Upper lobe of left lung (tissue), 6 donors: Measurements from ENCODE around the gene ARHGEF2. TPM values are rescaled to one million over a fixed set of nuclear protein-coding genes. Genes with fewer than 3 reads are reported as not detected.

ENCODE experiments used
- ATAC-seq, 2 donors: fragments of 200-7000 bp; cut with Tn5 transposase; one replicate each; pipeline ENCODE4 v1.9.1; 2022; ENCODE audit warnings: mild to moderate bottlenecking in 2 of 2, moderate library complexity in 2 of 2; ENCODE audit not compliant: low FRiP score in 2 of 2
- DNase-seq, 2 donors: peaks; one replicate each; pipeline ENCODE4 v3.0.0-alpha.2; 2019 to 2020
- H3K27ac ChIP-seq, 4 donors: fragments of 200-600 bp; sonication (generic); one replicate each; pipeline ENCODE4 v1.5.1; 2016 to 2019
- H3K27me3 ChIP-seq, 4 donors: fragments of 200-600 bp; sonication (generic); one replicate each; pipeline ENCODE4 v1.5.1; 2017 to 2019
- H3K36me3 ChIP-seq, 4 donors: fragments of 200-600 bp; sonication (generic); one replicate each; pipeline ENCODE4 v1.5.1; 2016 to 2019
- H3K4me1 ChIP-seq, 4 donors: fragments of 200-600 bp; sonication (generic); one replicate each; pipeline ENCODE4 v1.5.1; 2018 to 2019
- H3K4me3 ChIP-seq, 4 donors: fragments of 200-600 bp; sonication (generic); one replicate each; pipeline ENCODE4 v1.5.1; 2017 to 2019; ENCODE audit warnings: mild to moderate bottlenecking in 2 of 4, moderate library complexity in 1 of 4
- H3K9me3 ChIP-seq, 4 donors: fragments of 200-600 bp; sonication (generic); one replicate each; pipeline ENCODE4 v1.5.1; 2018 to 2019
- CTCF ChIP-seq, 6 experiments: fragments of 450-650 bp in 4 of 6; fragments of 200-600 bp in 2 of 6; sonication (generic) in 2 of 6; IDR thresholded peaks; one replicate each; pipeline ENCODE4 v1.5.1; 2016 to 2019; ENCODE audit warnings: antibody characterized with exemption in 6 of 6
- EP300 ChIP-seq, 4 donors: sonication (generic); formaldehyde crosslinking; IDR thresholded peaks; one replicate each; pipeline ENCODE4 v1.5.1; 2017; ENCODE audit warnings: antibody characterized with exemption in 4 of 4, control low read depth in 2 of 4
- POLR2A ChIP-seq, 4 donors: fragments of 450-650 bp; IDR thresholded peaks; one replicate each; pipeline ENCODE4 v1.5.1; 2016 to 2017; ENCODE audit warnings: antibody characterized with exemption in 4 of 4, mild to moderate bottlenecking in 2 of 4
- POLR2AphosphoS5 ChIP-seq, 2 donors: sonication (generic); formaldehyde crosslinking; IDR thresholded peaks; one replicate each; pipeline ENCODE4 v1.5.1; 2017; ENCODE audit warnings: antibody characterized with exemption in 2 of 2
- WGBS, 2 donors: methylation state at CpG; one replicate each; pipeline ENCODE4 v1.1.5; 2017 to 2018; 5-methylcytosine and 5-hydroxymethylcytosine counted together
- total RNA-seq, 6 donors: library from RNA; depleted of rRNA in 4 of 6; stranded (reverse); fragments of >200 nt in 4 of 6; gene quantifications; one replicate each; pipeline versions ENCODE4 v1.1.0 to v1.2.1, GENCODE V29; 2016 to 2021
- donor health status: DM: no; HTN: no; CAD: no; lungs with moderate emphysema.
- donor health status: DM: no; HTN: yes; CAD: no; lungs with severe emphysema.

ARHGEF2 gene
- total RNA-seq, 6 donors from 2014 or later, result 198 to 969 (median 229) TPM

- ATAC-seq, result no peak
- WGBS, 2 donors, result 96 to 98% methylated on average over 3 of the region's 3 CpGs
- no peak overlapping the region for H3K4me3 ChIP-seq
- DNase-seq, result no peak
- H3K36me3 ChIP-seq, result peaks cover 81 to 100% (median 94%) of the 10 kb centered on the region in 4 donors
- no peaks in the 10 kb centered on the region for H3K9me3 ChIP-seq
- H3K4me1 ChIP-seq, result no peaks in the 10 kb centered on the region
- H3K27ac ChIP-seq, result peak overlapping the region in 2 of 4 donors; percentile 17 to 38
- no peak for TF ChIP-seq EP300 (IDR thresholded peaks at IDR 0.05)
- TF ChIP-seq CTCF (IDR thresholded peaks at IDR 0.05), result no peak
- TF ChIP-seq POLR2A (IDR thresholded peaks at IDR 0.05), result no peak
- TF ChIP-seq POLR2AphosphoS5 (IDR thresholded peaks at IDR 0.05), result no peak
- no peaks in the 10 kb centered on the region for H3K27me3 ChIP-seq
Observed at GRCh38 chr1:155954645-155955044, 23.7 kb downstream of the ARHGEF2 start.

DNA sequence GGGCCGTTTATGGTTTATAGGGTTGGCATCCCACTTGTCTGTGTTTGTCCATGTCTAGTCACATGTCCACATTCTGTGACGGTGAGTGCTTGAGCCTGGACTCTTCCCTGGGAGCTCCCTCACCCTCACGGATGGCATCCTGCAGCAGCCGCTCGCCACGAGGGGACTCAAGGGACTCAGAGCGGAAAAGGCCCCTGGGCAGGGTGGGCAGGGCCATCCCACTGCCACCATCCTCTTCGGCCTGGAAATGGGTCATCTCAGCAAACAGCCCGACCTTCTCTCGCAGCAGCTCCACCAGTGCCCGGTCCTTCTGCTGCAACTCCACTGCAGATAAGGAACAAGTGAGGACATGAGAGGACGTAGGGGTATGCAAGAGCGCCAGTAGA lies 25.8 kb downstream of the ARHGEF2 start:
- H3K4me1 ChIP-seq, result no peaks in the 10 kb centered on the region
- TF ChIP-seq POLR2A (IDR thresholded peaks at IDR 0.05) (no peak), EP300 (IDR thresholded peaks at IDR 0.05) (no peak), CTCF (IDR thresholded peaks at IDR 0.05) (no peak), POLR2AphosphoS5 (IDR thresholded peaks at IDR 0.05) (no peak)
- DNase-seq (no peak), ATAC-seq (no peak)
- no peak overlapping the region for H3K4me3 ChIP-seq
- H3K9me3 ChIP-seq, result no peaks in the 10 kb centered on the region
- peaks cover 81 to 100% (median 94%) of the 10 kb centered on the region in 4 donors for H3K36me3 ChIP-seq
- WGBS, 2 donors, result 77 to 84% methylated on average over 5 to 13 of the region's 13 CpGs
- H3K27ac ChIP-seq, result peak overlapping the region in 2 of 4 donors; percentile 30 to 50
- no peaks in the 10 kb centered on the region for H3K27me3 ChIP-seq

DNA sequence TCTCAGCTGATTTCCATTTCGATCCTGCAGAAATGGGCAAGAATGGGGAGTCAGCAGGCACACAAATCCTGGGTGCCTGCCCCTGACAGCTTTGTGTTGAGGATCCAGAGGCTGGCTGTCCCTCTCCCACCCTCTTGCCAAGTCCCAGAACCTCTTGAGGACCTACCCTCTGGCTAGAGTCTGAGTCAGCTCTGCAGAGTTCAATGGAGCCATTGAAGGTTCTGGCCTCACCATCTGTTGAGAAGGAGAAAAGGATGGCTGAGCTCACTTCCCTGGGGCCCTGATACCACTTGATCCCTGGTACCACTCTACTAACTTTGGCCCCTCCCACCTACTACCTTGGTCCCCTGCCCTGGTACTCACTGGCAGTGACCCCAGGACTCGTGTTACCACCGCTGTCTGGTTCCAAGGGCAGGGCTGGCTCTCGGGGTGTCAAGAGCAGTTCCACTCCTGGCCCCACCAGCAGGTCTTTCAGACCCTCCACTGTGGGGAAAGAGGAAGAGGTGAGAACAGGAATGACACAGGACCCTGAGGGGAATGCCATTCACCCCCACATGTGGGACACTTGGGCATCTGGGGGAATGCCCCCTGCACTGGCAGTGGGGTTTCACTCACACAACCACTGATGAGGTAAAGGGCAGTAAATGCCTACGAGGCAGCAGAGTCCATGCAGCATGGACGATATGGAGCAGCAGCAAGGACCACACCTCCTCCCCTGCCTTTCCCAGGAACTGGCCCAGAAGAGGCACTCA lies 26.4 kb downstream of the ARHGEF2 start:
- WGBS, 2 donors, result 85 to 94% methylated on average over 4 to 6 of the region's 6 CpGs
- peak overlapping the region in 2 of 4 donors; percentile 30 to 50 for H3K27ac ChIP-seq
- no peak overlapping the region for H3K4me3 ChIP-seq
- H3K27me3 ChIP-seq, result no peaks in the 10 kb centered on the region
- ATAC-seq, result no peak
- no peak for TF ChIP-seq POLR2A (IDR thresholded peaks at IDR 0.05)
- TF ChIP-seq EP300 (IDR thresholded peaks at IDR 0.05), result no peak
- no peak for TF ChIP-seq CTCF (IDR thresholded peaks at IDR 0.05)
- TF ChIP-seq POLR2AphosphoS5 (IDR thresholded peaks at IDR 0.05), result no peak
- no peaks in the 10 kb centered on the region for H3K9me3 ChIP-seq
- H3K36me3 ChIP-seq, result peaks cover 81 to 100% (median 94%) of the 10 kb centered on the region in 4 donors
- DNase-seq, result no peak
- peaks cover 0 to 4% (median under 1%) of the 10 kb centered on the region in 4 donors for H3K4me1 ChIP-seq

DNA sequence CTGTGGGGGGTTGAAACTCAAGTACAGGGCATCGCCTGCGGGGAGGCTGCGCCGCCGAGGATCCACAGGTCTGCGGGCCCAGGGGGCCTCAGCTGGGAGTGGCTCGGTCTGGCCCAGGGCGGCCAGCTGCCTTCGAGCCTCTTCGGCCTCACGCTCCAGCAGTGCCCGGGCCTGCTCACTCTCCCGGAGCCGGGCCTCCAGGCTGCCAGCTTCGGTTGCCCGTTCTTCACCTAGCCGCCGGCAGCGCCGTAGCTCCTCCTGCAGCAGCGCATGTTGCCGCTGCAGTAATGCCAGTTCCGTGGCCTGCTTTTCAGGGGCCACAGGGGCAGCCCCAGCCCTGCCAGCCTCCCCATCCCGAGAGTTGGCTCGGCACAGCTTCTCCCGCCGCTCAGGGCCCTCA lies 27.5 kb downstream of the ARHGEF2 start:
- no peak overlapping the region for H3K27ac ChIP-seq
- 93 to 94% methylated on average over 7 to 13 of the region's 27 CpGs for WGBS, 2 donors
- DNase-seq (peak in 1 of 2 donors; percentile 79), ATAC-seq (no peak)
- H3K27me3 ChIP-seq, result no peaks in the 10 kb centered on the region
- TF ChIP-seq POLR2A (IDR thresholded peaks at IDR 0.05) (no peak), EP300 (IDR thresholded peaks at IDR 0.05) (no peak), CTCF (IDR thresholded peaks at IDR 0.05) (no peak), POLR2AphosphoS5 (IDR thresholded peaks at IDR 0.05) (no peak)
- H3K36me3 ChIP-seq, result peaks cover 80 to 100% (median 87%) of the 10 kb centered on the region in 4 donors
- no peaks in the 10 kb centered on the region for H3K9me3 ChIP-seq
- no peak overlapping the region for H3K4me3 ChIP-seq
- H3K4me1 ChIP-seq, result peaks cover 7 to 15% (median 11%) of the 10 kb centered on the region in 4 donors
